ENCODE results near the gene ADAM11. TPM values are rescaled to one million over a fixed set of nuclear protein-coding genes. Genes with fewer than 3 reads are reported as not detected.

Gene ADAM11
- total and polyA plus RNA-seq, 2 of the 13 experiments (the other 11 are each of a cell fraction or from before 2014, with no cell fraction given) = 0.38 to 0.91 TPM

GRCh38 chr17:44780161-44780560 lies 21.4 kb downstream of the ADAM11 start:
- ATAC-seq = no peak
- FAIRE-seq = no peak
- H2AFZ ChIP-seq (ENCODE audit: low read length) = no peak overlapping the region
- no peak overlapping the region for H3K9ac ChIP-seq (ENCODE audit: insufficient read depth, low read depth, low read length)
- peaks cover 49% of the 10 kb centered on the region for H3K4me1 ChIP-seq (ENCODE audit: insufficient read depth, low read length)
- no peak overlapping the region for H3K27ac ChIP-seq (ENCODE audit: extremely low read length, insufficient read depth, low read length)
- H3K4me2 ChIP-seq (ENCODE audit: low read depth, low read length) = no peak overlapping the region
- H3K4me3 ChIP-seq (replicated peaks in 1 of 3; ENCODE audit: insufficient read depth in 1 of 3, low read depth in 2 of 3, low read length in 3 of 3) = no peak overlapping the region
- no TSS peak for BruUV-seq (replicated peaks)
- 34% methylated on average over 12 of the region's 12 CpGs for WGBS (ENCODE audit: low lambda C conversion rate)
- in situ Hi-C loops (cut with HindIII; ENCODE audit: extremely low pct_ligation_motif_present, low pct_unique_long_range_greater_than_20kb) = loop anchor here (5.0 to 25.0 kb wide), 2 partner anchors 47 to 232 kb away; no protein-coding TSS in a partner anchor
- POLR2A ChIA-PET = interaction anchor here (0.6 kb wide), 1 partner anchor 369 kb away, joined by 4 read pairs; no protein-coding TSS in a partner anchor
- H3K27me3 ChIP-seq (ENCODE audit: control insufficient read depth in 1 of 2, insufficient read depth in 2 of 2, low read length in 2 of 2) = peaks cover 3 to 43% of the 10 kb centered on the region in 2 experiments; a peak in 3 of 5 replicates
- H3K36me3 ChIP-seq (replicated peaks in 1 of 2; ENCODE audit: control insufficient read depth in 1 of 2, insufficient read depth in 2 of 2, low read length in 2 of 2) = no peaks in the 10 kb centered on the region
- TF ChIP-seq HNRNPUL1 (IDR thresholded peaks at IDR 0.05; ENCODE audit: low read depth, low read length) (no peak), WIZ (CRISPR knock-in tag; IDR thresholded peaks at IDR 0.05) (no peak), SETDB1 (CRISPR knock-in tag; IDR thresholded peaks at IDR 0.05; ENCODE audit: borderline replicate concordance) (no peak), ZNF3 (CRISPR knock-in tag; IDR thresholded peaks at IDR 0.05) (no peak), ZFX (CRISPR knock-in tag; IDR thresholded peaks at IDR 0.05; ENCODE audit: low read depth) (0 out of 2 replicates have a peak, but pooled peaks have one; percentile 7), TEAD3 (CRISPR knock-in tag; optimal IDR thresholded peaks at IDR 0.05; ENCODE audit: borderline replicate concordance) (no peak), FOXP4 (CRISPR knock-in tag; IDR thresholded peaks at IDR 0.05) (no peak), ZNF75D (CRISPR knock-in tag; IDR thresholded peaks at IDR 0.05; ENCODE audit: borderline replicate concordance) (no peak)
- no peak for DNase-seq (ENCODE audit: low spot score)
- H3K79me2 ChIP-seq (ENCODE audit: insufficient read depth, low read length) = no peaks in the 10 kb centered on the region
- no peaks in the 10 kb centered on the region for H4K20me1 ChIP-seq (ENCODE audit: insufficient read depth, low read length)
- no peaks in the 10 kb centered on the region for H3K9me3 ChIP-seq (ENCODE audit: low read length)
- CTCF ChIA-PET (ENCODE audit: low intra/inter-chr PET ratio, low total read pairs) = interaction anchor here (1.6 to 3.7 kb wide), 2 partner anchors 85 to 98 kb away, joined by 13 to 45 read pairs; no protein-coding TSS in a partner anchor
- intact Hi-C loops (cut with micrococcal nuclease; ENCODE audit: unreplicated experiment) = no loop called here
